Fibroblast of mammary gland (primary cell): ENCODE results near the gene C2orf92.

ENCODE experiments used
- DNase-seq: peaks from one replicate; pipeline ENCODE4 v3.0.0-alpha.2; 2010; ENCODE audit warnings: low read depth
- H3K4me3 ChIP-seq: 2 replicates; pipeline ENCODE4 v1.5.1; 2011; ENCODE audit warnings: low read depth, mild to moderate bottlenecking, low read length, moderate library complexity; ENCODE audit not compliant: control insufficient read depth
- TF ChIP-seq, protein P1 (sequence below): conservative IDR thresholded peaks from 2 replicates; pipeline ENCODE4 v1.5.1; 2011; ENCODE audit warnings: low read depth, low read length, inconsistent platforms; ENCODE audit not compliant: control insufficient read depth, insufficient read depth

C2orf92 gene

GRCh38 chr2:97726261-97727064 lies 57.0 kb downstream of the C2orf92 start:
- H3K4me3 ChIP-seq = no peak overlapping the region
- TF ChIP-seq, protein P1, sequence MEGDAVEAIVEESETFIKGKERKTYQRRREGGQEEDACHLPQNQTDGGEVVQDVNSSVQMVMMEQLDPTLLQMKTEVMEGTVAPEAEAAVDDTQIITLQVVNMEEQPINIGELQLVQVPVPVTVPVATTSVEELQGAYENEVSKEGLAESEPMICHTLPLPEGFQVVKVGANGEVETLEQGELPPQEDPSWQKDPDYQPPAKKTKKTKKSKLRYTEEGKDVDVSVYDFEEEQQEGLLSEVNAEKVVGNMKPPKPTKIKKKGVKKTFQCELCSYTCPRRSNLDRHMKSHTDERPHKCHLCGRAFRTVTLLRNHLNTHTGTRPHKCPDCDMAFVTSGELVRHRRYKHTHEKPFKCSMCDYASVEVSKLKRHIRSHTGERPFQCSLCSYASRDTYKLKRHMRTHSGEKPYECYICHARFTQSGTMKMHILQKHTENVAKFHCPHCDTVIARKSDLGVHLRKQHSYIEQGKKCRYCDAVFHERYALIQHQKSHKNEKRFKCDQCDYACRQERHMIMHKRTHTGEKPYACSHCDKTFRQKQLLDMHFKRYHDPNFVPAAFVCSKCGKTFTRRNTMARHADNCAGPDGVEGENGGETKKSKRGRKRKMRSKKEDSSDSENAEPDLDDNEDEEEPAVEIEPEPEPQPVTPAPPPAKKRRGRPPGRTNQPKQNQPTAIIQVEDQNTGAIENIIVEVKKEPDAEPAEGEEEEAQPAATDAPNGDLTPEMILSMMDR = no peak
- DNase-seq = peak; percentile 62

DNA sequence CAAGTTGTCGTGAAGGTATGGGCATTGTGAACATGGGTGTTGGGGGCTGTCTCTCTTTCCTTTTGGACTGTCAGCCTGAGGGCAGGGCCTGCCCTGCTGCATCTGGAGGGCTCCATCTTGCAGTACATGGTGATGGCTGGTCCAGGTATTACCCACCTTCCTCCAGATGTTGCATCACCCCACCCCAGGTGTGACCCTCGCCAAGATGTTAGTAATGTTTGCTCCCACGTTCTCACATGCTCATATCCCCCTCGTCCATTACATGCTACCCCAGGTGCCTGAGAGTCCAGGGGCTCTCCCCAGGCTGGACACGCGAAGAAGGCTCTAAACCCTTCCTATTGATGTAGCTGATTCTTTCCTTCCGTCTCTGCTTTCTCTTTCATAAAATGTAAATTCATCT lies 57.8 kb downstream of the C2orf92 start:
- DNase-seq = no peak
- H3K4me3 ChIP-seq = no peak overlapping the region
- TF ChIP-seq, protein P1 = no peak

- TF ChIP-seq, protein P1 = no peak
- DNase-seq = peak; percentile 32
Measured at GRCh38 chr2:97728091-97728731, 58.7 kb downstream of the C2orf92 start.

DNA sequence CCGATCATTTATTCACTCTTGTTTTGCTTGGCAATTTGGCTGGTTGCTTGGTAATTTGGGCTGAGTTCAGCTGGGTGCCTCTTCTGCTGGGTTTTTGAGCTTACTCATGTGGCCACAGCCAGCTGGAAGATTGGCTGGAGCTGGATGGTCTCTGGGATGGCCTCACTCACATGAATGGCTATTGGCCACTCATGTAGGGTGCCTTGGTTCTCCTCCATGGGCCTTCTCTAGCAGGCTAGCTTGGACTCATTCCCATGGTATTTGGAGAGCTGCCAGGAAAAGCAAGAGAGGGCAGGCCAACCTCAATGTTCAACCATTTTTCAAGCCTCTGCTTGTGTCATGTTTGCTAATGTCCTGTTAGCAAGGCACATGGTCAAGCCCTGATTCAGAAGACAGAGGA lies 60.7 kb downstream of the C2orf92 start:
- H3K4me3 ChIP-seq = no peak overlapping the region
- DNase-seq = peak; percentile 48
- TF ChIP-seq, protein P1 = no peak

More at GRCh38 chr2:97728091-97728731, 58.7 kb downstream of the C2orf92 start:
- H3K4me3 ChIP-seq = no peak overlapping the region

DNA sequence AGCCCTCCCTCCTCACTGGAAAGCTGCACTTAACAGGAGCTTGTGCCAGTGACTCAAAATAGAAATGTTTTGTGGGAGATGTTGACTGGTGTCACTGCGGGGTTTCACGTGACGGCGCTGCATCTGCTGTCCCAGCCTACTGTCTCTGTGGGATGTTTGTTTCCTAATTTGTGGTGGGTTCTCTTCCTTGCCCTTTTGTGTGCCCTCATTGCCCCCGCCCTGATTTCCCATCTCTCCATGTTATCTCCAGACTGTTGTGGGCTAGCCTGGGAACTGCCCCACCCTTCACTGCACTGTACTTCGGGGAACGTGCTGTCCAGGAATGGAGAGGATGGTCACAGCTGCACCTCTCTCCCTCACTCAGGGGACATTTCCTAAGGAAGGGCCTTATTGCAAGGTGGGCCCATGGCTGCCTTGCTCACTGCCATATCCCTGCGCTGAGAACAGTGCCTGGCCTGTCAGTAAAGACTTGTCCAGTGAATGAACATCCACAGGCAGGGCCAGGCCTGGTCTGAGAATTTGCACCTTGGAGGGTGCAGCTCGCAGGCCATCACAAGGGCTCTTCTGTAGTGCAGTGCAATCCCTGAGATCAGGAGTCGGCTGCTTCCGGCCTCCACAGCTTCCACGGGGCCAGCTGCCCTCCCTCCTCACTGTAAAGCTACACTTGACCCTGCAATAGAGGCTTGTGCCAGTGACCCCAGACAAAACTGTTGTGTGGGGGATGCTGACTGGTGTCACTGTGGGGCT lies 61.9 kb downstream of the C2orf92 start:
- DNase-seq = no peak
- TF ChIP-seq, protein P1 = no peak
- no peak overlapping the region for H3K4me3 ChIP-seq

DNA sequence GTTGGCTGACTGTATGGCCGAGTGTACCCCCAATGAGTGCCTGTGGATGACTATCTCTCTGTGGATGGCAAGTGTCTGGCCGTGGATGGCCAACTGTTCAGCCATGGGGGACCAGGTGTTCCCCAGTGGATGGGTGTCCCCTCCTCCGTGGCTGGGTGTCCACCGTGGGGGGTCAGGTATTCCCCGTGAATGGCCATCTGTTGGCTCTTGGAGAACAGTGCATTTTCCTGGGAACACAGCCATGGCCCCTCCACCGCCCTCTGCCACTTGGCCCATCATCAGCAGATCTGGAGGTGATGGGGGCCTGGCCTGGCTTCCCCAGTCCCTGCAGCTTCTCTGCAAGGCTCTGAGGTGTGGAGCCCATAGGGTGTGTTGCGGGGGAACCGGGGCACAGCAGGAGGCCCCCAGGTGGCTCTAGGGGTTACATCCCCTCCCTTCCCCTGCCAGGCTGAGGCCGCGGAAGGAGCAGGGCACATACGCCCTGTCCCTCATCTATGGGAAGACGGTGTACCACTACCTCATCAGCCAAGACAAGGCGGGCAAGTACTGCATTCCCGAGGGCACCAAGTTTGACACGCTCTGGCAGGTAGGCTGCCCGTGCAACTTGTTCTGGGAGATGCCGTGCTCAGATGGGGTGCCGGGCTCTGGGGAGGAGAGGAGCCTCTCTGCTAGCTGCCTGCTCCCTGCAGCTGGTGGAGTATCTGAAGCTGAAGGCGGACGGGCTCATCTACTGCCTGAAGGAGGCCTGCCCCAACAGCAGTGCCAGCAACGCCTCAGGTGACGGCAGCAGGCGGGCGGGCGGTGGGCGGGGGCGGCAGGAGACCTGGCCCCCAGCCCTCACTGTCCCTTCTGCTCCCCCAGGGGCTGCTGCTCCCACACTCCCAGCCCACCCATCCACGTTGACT lies 63.2 kb downstream of the C2orf92 start:
- TF ChIP-seq, protein P1 = no peak
- DNase-seq = no peak
- H3K4me3 ChIP-seq = no peak overlapping the region
